HL-60 (cell line): Measurements from ENCODE around the gene DIDO1.

Experiments used
- GABPA ChIP-seq: IDR thresholded peaks from 2 replicates; pipeline ENCODE4 v1.6.1; 2012; ENCODE audit warnings: low read depth
- TF ChIP-seq, protein P1 (sequence below): IDR thresholded peaks from one replicate; pipeline ENCODE4 v1.5.1; 2011; ENCODE audit warnings: low read length, control low read depth, inconsistent platforms; ENCODE audit not compliant: insufficient read depth

DNA sequence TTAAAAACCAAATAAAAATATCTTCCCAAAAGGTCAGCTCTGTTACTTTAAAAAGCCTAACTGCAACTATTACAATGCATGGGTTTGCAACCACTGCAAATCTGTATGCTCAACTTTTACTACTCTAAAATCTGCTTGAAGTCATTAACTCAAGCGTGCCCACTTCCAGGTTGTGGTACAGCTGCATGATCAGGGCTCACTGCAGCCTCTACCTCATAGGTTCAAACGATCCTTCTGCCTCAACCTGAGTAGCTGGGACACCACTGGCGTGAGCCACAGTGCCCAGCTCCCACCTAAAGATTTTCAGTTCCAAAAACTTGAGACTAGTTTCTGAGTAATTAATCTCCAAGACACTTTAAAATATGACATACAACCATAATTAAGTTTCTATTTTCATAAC is 8.2 kb downstream of the DIDO1 start:
- TF ChIP-seq, protein P1, sequence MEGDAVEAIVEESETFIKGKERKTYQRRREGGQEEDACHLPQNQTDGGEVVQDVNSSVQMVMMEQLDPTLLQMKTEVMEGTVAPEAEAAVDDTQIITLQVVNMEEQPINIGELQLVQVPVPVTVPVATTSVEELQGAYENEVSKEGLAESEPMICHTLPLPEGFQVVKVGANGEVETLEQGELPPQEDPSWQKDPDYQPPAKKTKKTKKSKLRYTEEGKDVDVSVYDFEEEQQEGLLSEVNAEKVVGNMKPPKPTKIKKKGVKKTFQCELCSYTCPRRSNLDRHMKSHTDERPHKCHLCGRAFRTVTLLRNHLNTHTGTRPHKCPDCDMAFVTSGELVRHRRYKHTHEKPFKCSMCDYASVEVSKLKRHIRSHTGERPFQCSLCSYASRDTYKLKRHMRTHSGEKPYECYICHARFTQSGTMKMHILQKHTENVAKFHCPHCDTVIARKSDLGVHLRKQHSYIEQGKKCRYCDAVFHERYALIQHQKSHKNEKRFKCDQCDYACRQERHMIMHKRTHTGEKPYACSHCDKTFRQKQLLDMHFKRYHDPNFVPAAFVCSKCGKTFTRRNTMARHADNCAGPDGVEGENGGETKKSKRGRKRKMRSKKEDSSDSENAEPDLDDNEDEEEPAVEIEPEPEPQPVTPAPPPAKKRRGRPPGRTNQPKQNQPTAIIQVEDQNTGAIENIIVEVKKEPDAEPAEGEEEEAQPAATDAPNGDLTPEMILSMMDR: no peak
- TF ChIP-seq GABPA: no peak
